H7 (cell line): ENCODE measurements around the gene ASPSCR1. TPM values are rescaled to one million over a fixed set of nuclear protein-coding genes. Genes with fewer than 3 reads are reported as not detected.
"Not testable (repeated sequence)": the region's sequence is repeated elsewhere in the genome, so short reads cannot be mapped to it uniquely, and the experiment has no call there.

Experiments used
- DNase-seq: peaks from one replicate; pipeline ENCODE4 v3.0.0; 2012
- H3K27me3 ChIP-seq: 2 replicates; pipeline ENCODE4 v1.6.0; 2011; ENCODE audit warnings: mild to moderate bottlenecking, low read length; ENCODE audit not compliant: control insufficient read depth, insufficient read depth
- H3K36me3 ChIP-seq: replicated peaks from 2 replicates; pipeline ENCODE4 v1.5.1; 2011; ENCODE audit warnings: low read length; ENCODE audit not compliant: control insufficient read depth, insufficient read depth
- H3K4me3 ChIP-seq: 2 replicates; pipeline ENCODE4 v1.5.1; 2011; ENCODE audit warnings: low read depth, mild to moderate bottlenecking, control low read depth, low read length, moderate library complexity; ENCODE audit not compliant: insufficient read depth
- total RNA-seq: library from RNA; depleted of rRNA; stranded (reverse); fragments of >200 nt; shearing (Covaris generic); gene quantifications from 2 replicates; pipeline ENCODE4 v1.2.3, GENCODE V29; 2014

ASPSCR1 gene
- total RNA-seq, 1 experiment from 2014 or later, result 62.1 TPM

DNA sequence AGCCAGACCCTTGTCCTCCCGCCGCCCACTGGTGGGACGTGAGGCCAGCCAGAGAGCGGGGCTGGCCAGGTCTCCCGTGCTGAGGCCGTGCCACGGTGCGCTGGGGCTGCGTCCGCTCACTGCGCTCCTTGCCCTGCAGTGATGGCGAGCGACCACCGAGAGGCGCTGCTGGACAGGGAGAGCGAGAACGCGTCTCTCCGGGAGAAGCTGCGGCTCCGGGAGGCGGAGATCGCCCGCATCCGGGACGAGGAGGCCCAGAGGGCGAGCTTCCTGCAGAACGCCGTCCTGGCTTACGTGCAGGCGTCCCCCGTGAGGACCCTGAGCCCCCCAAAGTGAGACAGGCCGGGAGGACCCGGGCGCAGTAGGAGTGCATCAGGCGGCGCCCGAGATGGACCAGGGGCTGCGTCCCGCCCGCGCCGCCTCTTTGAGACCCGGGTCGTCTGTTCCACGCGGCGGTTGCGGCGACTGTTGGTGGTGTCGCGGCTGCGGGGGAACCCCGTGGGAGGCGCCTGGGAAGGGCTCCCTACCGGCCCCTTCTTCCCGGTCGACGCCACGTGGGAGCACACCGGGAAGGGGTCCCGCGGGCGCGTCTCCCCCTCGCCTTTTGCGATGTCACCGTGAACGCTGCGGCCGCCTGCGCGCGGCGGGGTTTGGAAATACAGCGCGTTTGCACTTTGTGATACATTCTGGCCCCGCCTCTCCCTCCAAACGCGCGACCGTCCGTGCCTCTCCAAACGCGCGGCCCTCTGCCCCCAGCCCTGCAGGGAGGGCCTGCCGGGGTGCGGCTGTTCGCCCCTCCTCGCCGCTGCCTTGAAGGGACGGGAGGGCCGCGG, 53.3 kb downstream of the ASPSCR1 start:
- Histone ChIP-seq H3K4me3 (peak overlapping the region; percentile 60), H3K27me3 (no peaks in the 10 kb centered on the region; the same call in 1 of the 2 replicates), H3K36me3 (peaks cover 6% of the 10 kb centered on the region)
- peak; percentile 97 for DNase-seq

DNA sequence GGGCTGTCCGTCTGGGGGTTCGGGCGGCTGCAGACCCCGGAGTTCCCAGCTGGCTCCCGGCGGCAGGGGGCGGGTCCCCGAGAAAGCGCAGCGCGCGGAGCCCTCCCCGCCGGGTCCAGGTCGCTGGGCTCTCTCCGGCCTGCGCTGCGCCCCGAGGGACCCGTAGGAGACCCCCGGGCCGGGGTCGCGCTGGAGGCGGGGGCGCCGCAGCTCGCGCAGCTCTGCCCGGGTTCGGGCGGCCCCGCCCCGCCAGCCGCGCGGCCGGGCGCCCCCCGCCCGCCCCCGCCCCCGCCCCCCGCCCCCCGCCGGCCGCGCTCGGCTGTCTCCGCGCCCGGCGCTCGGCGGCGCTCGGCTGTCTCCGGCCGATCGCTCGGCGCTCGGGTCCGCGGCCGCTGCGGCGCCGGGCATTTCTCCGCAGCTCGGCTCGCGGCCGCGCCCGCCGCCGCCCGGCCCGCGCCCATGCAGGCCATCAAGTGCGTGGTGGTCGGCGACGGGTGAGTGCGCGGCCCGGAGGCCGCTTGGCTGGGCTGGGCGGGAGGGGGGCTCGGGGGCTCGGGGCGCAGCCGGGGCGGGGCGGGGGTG, 54.0 kb downstream of the ASPSCR1 start, which contains the start of gene RAC3:
RAC3 (plus strand) TSS at position 376 of the 582 bp plus-strand sequence; CDS start at position 460, 84 bp downstream.
- DNase-seq, result peak; percentile 94
- H3K4me3 ChIP-seq, result peak within 1 kb of the TSS; percentile 64
- peaks cover 4% of the 10 kb centered on the region for H3K36me3 ChIP-seq
- no peaks in the 10 kb centered on the region; the same call in 1 of the 2 replicates for H3K27me3 ChIP-seq

DNA sequence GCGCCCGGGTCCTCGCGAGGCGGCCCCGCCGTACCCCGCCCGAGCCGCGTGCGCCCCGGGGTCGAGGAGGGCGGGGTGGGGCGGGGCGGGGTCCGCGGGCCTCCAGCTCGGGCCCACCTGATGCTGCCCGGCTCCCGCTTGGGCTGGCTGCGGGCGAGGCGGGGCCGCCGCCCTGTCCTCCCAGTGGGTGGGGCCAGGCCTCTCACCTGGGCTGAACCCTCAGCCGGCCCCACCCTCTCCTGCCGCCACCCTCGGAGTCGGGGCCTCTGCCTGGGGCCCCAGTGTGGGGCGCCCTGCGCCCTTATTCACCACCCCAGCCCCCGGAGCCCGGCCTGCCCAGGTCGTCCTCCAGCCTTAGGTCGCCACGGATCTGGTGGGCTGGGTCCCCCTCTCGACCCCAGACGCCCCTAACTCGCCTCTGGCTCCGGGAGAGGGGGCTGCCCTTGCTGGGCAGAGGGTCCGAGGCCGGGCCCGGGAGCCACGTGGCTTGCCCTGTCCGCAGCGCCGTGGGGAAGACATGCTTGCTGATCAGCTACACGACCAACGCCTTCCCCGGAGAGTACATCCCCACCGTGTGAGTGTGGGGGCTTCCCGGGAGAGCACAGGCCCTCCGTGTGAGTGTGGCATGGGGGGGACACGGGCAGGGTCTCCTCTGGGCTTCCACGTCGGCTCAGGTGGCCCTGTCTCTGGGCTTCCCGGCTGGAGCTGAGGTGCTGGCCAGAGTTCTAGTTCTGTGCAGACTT, 54.6 kb downstream of the ASPSCR1 start:
- H3K36me3 ChIP-seq, result peaks cover 3% of the 10 kb centered on the region
- peak overlapping the region; percentile 64 for H3K4me3 ChIP-seq
- no peaks in the 10 kb centered on the region; the same call in 1 of the 2 replicates for H3K27me3 ChIP-seq
- DNase-seq, result peak; percentile 97

DNA sequence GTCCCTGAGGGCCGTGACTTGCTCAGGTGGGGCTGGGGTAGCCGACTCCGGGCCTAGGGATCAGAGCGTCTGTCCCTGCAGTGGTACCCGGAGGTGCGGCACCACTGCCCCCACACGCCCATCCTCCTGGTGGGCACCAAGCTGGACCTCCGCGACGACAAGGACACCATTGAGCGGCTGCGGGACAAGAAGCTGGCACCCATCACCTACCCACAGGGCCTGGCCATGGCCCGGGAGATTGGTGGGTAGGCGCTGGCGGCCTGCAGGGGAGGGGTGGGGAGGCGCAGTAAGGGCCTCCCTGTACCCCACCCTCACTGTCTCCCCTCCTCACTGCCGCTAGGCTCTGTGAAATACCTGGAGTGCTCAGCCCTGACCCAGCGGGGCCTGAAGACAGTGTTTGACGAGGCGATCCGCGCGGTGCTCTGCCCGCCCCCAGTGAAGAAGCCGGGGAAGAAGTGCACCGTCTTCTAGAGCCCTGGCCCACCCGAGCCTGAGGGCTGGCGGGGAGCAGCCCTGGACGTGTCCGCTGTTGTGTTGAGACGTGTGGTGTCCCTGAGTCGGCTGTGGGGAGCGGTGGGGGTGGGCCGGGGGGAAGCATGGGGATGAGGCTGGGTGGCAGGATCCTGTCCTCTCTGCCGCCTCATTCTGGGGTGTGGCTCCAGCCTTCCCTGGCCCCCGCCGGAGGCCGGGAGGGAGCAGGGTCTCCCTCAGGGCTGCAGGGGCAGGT, 56.1 kb downstream of the ASPSCR1 start:
- no peak for DNase-seq
- H3K4me3 ChIP-seq, result no peak overlapping the region
- no peaks in the 10 kb centered on the region for H3K36me3 ChIP-seq
- H3K27me3 ChIP-seq, result no peaks in the 10 kb centered on the region; the same call in 1 of the 2 replicates

DNA sequence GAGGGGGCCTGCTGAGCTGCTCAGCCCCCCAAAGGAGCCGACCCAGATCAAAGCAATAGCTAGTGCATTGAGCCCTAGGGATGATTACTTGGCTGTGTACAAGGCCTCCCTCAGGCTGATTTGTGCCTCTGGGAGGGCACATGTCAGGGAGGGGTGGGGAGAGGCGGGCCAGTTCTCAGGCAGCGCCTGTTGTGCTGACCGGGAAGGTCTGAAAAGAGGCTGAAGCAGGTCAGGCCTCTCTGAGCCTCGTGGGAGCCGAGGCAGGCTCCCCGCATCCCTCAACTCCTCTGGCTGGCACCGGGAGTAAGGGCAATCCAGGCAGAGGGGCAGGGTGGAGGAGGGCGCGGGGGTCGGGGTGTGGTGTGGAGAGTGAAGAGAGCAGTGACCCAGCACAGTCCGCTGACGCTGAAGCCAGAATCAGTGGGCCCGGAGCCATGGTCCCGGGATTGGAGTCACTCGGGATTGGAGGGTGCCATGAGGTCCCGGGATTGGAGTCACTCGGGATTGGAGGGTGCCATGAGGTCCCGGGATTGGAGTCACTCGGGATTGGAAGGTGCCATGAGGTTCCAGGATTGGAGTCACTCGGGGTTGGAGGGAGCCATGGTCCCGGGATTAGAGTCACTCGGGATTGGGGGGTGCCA, 57.1 kb downstream of the ASPSCR1 start:
- H3K4me3 ChIP-seq, result no peak overlapping the region
- DNase-seq, result no peak
- no peaks in the 10 kb centered on the region; the same call in 1 of the 2 replicates for H3K27me3 ChIP-seq
- H3K36me3 ChIP-seq, result no peaks in the 10 kb centered on the region

DNA sequence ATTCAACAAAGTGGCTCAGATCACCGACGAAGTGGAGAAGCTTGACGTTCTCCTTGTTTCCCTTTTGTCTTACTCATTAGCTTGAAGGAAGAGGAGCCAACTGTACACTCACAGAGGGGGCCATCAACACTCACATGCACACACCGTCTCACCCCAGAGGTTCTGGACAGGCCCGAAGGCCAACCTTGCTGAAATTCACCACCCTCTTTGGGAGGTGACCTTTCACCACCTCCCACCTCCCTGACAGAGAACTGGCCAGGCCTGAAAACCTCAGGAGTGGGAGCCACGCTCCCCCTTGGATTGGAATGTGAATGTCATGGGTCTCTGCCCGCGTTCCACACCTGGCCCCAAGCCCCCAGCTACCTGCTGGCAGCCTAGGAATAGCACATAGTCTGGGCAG, 58.1 kb downstream of the ASPSCR1 start:
- no peaks in the 10 kb centered on the region for H3K36me3 ChIP-seq
- H3K4me3 ChIP-seq, result no peak overlapping the region
- no peak for DNase-seq
- no peaks in the 10 kb centered on the region; the same call in 1 of the 2 replicates for H3K27me3 ChIP-seq

DNA sequence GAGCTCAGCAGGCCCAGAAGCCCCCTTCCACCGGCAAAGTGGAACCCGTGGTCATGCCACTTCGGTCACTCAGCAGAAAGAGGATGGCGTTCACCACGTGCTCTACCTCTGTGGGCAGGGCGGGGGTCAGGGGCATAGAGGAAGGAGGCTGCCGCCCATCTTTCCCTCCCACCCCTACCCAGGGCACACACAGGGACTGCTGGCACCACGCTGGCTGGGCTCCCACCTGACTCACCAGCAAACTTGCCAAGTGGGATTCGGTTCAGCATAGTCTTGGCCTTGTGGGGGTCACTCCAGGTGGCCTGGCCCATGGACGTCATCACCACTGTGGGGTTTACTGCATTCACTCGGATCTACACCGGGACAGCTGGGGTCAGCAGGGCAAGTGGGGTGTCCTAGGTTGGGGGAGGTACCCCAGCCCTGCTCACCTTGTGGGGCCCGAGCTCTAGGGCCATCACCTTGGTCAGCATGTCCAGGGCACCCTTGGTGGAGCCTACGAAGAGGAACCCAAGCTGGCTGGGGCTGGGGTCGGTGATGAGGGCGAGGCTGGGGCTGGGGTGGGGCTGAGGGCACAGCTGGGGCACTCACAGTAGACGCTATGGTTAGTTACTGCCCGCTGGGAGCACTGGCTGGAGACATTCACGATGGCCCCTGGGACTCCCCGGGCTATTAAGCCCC, 58.7 kb downstream of the ASPSCR1 start:
- Histone ChIP-seq H3K36me3 (no peaks in the 10 kb centered on the region), H3K4me3 (no peak overlapping the region; the same call in 1 of the 2 replicates), H3K27me3 (no peaks in the 10 kb centered on the region; the same call in 1 of the 2 replicates)
- DNase-seq, result no peak

DNA sequence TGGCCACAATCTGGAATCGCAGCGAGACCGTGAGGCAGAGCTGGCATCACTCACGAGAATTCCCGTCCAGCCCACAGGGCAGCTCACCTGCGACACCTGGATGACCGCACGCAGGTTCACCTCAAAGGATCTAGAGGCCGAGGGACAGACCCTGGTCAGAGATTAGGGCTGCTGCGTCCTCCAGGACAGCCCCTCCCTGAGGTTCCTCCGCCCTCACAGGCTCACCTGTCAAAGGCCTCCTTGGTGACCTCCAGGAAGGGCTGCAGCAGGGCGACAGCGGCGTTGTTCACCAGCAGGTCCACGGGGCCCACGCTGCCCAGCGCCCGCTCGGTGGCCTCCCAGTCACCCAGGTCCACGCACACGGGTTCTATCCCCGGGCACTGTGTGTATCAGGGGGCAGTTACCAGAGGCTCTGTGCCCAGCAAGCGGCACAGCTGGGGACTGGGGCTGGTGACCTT, 59.2 kb downstream of the ASPSCR1 start:
- DNase-seq, result no peak
- H3K36me3 ChIP-seq, result no peaks in the 10 kb centered on the region
- H3K4me3 ChIP-seq, result peak overlapping the region; percentile 65
- no peaks in the 10 kb centered on the region; the same call in 1 of the 2 replicates for H3K27me3 ChIP-seq

DNA sequence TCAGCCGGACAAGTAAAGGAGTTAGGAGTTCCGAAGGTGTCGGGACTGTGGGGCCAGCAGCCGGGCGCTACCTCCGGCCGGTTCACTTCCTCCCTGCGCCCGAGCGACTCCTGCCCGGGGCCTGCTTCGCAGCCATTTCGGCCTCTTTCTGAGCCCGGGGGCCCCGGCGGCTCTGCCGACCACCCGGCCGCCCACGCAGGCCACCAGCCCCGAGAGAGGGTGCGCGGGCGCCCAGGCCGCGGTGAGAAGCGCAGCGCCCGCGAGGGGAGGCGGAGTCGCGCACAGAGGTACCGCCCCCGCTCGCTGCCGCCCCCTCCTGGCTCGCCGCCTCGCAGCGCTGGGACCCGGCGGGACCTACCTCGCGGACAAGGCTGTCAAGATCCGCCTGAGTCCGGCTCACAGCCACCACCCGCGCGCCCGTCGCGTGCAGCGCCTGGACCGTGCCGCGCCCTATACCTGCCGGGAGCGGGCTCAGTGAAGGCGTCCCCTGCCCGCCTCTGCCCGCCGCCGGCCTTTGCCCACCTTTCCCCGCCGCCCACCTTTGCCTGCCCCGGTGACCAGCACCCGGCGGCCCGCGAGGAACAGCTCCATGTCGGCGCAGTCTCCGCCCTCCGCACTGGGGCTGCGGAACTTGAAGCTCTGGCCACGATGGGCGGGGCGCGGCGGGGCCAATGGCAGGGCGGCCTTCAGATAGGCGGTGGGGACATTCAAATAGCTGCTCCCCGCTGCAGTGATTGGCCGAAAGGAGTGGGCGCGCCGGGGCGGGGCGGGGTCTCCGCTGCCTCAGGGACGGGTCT, 59.9 kb downstream of the ASPSCR1 start, which contains the start of gene DCXR:
DCXR (minus strand) TSS at position 606 of the 797 bp plus-strand sequence; CDS start at position 591, 15 bp downstream.
- peak within 1 kb of the TSS; percentile 65 for H3K4me3 ChIP-seq
- peak; percentile 100 for DNase-seq
- no peaks in the 10 kb centered on the region; the same call in 1 of the 2 replicates for H3K27me3 ChIP-seq
- H3K36me3 ChIP-seq, result no peaks in the 10 kb centered on the region

DNA sequence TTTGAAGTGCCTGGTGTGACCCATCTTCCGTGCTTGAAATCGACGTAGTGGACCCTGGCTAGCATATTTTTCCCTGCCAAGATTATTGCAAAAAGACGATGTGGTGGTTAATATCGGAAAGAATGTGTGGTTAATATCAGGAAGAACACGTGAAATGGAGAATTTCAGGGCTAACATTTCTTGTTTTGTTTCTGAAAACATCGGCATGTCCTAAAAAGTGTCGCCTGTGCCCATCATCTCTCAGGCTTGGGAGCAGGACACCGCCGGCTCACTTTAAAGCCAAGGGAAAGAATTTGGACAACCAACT, 60.4 kb downstream of the ASPSCR1 start:
- DNase-seq, result no peak
- H3K27me3 ChIP-seq, result no peaks in the 10 kb centered on the region; the same call in 1 of the 2 replicates
- no peaks in the 10 kb centered on the region for H3K36me3 ChIP-seq
- no peak overlapping the region for H3K4me3 ChIP-seq

DNA sequence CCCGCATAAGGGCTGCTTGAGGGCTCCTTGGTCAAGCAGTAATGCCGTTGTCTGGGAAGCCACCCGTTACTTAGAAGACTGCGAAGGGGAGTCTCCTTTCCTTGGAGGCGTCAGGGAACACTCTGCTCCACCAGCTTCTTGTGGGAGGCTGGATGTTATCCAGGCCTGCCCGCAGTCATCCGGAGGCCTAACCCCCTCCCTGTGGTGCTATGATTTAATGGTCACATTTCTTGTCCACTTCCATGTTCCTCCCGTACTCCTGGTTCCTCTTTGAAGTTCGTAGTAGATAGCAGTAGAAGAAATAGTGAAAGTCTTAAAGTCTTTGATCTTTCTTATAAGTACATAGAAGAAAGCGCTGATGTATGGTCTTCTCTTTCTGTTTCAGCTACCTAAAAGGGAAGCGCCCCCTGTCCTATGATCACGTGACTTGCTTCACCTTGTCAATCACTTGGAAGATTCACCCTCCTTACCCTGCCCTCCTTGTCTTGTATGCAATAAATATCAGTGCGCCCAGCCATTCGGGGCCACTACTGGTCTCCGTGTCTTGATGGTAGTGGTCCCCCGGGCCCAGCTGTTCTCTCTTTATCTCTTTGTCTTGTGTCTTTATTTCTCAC, 61.5 kb downstream of the ASPSCR1 start:
- H3K27me3 ChIP-seq, DNase-seq, H3K36me3 ChIP-seq, H3K4me3 ChIP-seq: not testable (repeated sequence)

DNA sequence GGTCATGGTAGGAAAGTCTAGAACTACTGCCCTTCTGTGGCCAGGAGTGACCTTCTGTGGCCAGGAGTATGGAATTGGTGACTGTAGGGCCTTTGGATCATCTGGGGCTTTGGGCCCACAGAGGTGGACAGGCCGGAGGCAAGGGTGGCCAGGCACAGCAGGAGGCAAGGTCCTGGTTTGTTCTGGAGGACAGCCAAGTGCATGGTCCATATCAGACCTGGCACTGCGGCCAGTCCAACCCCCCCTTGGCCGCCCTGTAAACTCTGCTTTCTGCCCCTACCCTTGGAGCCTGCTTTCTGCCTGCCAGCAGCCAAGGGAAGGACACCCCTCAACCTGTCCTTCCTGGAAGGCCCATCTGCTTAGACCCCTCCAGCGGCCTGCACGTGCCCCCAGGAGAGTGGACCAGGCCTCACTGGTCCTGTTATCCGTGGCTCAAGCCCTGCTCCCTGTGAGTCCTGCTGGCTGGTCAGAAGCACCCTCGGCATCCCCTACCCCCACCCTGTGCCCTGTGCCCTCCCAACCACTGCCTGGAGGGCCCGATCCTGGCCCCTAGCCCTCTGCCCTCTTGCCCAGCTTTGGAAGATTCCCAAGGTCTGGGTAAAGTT, 62.4 kb downstream of the ASPSCR1 start:
- DNase-seq, result no peak
- Histone ChIP-seq H3K27me3 (no peaks in the 10 kb centered on the region; the same call in 1 of the 2 replicates), H3K36me3 (no peaks in the 10 kb centered on the region), H3K4me3 (no peak overlapping the region)
